Astrocyte (in vitro differentiated cells and primary cell): Measurements from ENCODE around the gene FCER2. TPM values are rescaled to one million over a fixed set of nuclear protein-coding genes. Genes with fewer than 3 reads are reported as not detected.

Source experiments
- DNase-seq: peaks from one replicate; pipeline ENCODE4 v3.0.0-alpha.2; 2010; ENCODE audit warnings: low read depth
- FAIRE-seq: peaks from 2 replicates; lab custom pipeline; 2011; peaks lifted over from hg19 to GRCh38; lab: Jason Lieb, UNC
- H2AFZ ChIP-seq: 2 replicates; pipeline ENCODE4 v1.6.0; 2012; ENCODE audit warnings: low read depth, low read length, inconsistent platforms
- H3K27ac ChIP-seq: 2 replicates; pipeline ENCODE4 v1.5.1; 2011; ENCODE audit warnings: low read depth, low read length, inconsistent platforms
- H3K27me3 ChIP-seq: 2 replicates; pipeline ENCODE4 v1.6.0; 2011; ENCODE audit warnings: low read length, inconsistent platforms; ENCODE audit not compliant: insufficient read depth
- H3K36me3 ChIP-seq: 2 replicates; pipeline ENCODE4 v1.5.1; 2011; ENCODE audit warnings: low read length, inconsistent platforms; ENCODE audit not compliant: insufficient read depth
- H3K4me1 ChIP-seq: 2 replicates; pipeline ENCODE4 v1.5.1; 2011; ENCODE audit warnings: low read length, inconsistent platforms; ENCODE audit not compliant: insufficient read depth
- H3K4me2 ChIP-seq: 2 replicates; pipeline ENCODE4 v1.6.0; 2012; ENCODE audit warnings: low read length, inconsistent platforms
- H3K4me3 ChIP-seq: 2 replicates; pipeline ENCODE4 v1.5.1; 2011; ENCODE audit warnings: low read depth, mild to moderate bottlenecking, low read length, inconsistent platforms; ENCODE audit not compliant: insufficient read depth
- H3K79me2 ChIP-seq: 2 replicates; pipeline ENCODE4 v1.6.0; 2012; ENCODE audit warnings: mild to moderate bottlenecking, low read length, inconsistent platforms; ENCODE audit not compliant: insufficient read depth
- H3K9ac ChIP-seq: 2 replicates; pipeline ENCODE4 v1.6.0; 2012; ENCODE audit warnings: mild to moderate bottlenecking, low read length, inconsistent platforms
- H3K9me3 ChIP-seq: 2 replicates; pipeline ENCODE4 v1.5.1; 2012; ENCODE audit warnings: low read depth, mild to moderate bottlenecking, low read length, inconsistent platforms; ENCODE audit not compliant: insufficient read depth
- H4K20me1 ChIP-seq: 2 replicates; pipeline ENCODE4 v1.6.0; 2012; ENCODE audit warnings: low read length, inconsistent platforms; ENCODE audit not compliant: insufficient read depth
- H3K27ac Mint-ChIP-seq: one replicate; pipeline ENCODE4 v1.8.0; 2021; ENCODE audit warnings: mild to moderate bottlenecking, mixed read lengths; ENCODE audit not compliant: unreplicated experiment
- H3K27me3 Mint-ChIP-seq: one replicate; pipeline ENCODE4 v1.8.0; 2021; ENCODE audit warnings: low read depth, mixed read lengths; ENCODE audit not compliant: unreplicated experiment
- H3K36me3 Mint-ChIP-seq: one replicate; pipeline ENCODE4 v1.8.0; 2021; ENCODE audit warnings: low read depth, mixed read lengths; ENCODE audit not compliant: unreplicated experiment
- H3K4me1 Mint-ChIP-seq: one replicate; pipeline ENCODE4 v1.8.0; 2021; ENCODE audit warnings: low read depth, mixed read lengths; ENCODE audit not compliant: unreplicated experiment
- H3K4me3 Mint-ChIP-seq: one replicate; pipeline ENCODE4 v1.8.0; 2021; ENCODE audit warnings: mild to moderate bottlenecking, moderate library complexity, mixed read lengths; ENCODE audit not compliant: unreplicated experiment
- H3K9me3 Mint-ChIP-seq: one replicate; pipeline ENCODE4 v1.8.0; 2021; ENCODE audit warnings: mild to moderate bottlenecking, mixed read lengths; ENCODE audit not compliant: unreplicated experiment
- CTCF ChIP-seq: IDR thresholded peaks from 2 replicates; pipeline ENCODE4 v1.5.1; 2011; ENCODE audit warnings: low read depth, mild to moderate bottlenecking, inconsistent platforms, low read length, moderate library complexity; ENCODE audit not compliant: insufficient read depth
- EZH2 ChIP-seq: IDR thresholded peaks from 2 replicates; pipeline ENCODE4 v1.6.1; 2012; ENCODE audit warnings: mild to moderate bottlenecking, low read length, inconsistent platforms; ENCODE audit not compliant: insufficient read depth
- total RNA-seq: library from RNA; stranded (reverse); gene quantifications from 2 replicates; pipeline ENCODE4 v1.2.1, GENCODE V29; 2021

FCER2 gene
- total RNA-seq, 1 donor from 2014 or later, result not detected

GRCh38 chr19:7678971-7679751 lies 22.8 kb downstream of the FCER2 start:
- no peaks in the 10 kb centered on the region for H3K9me3 ChIP-seq
- H3K27ac ChIP-seq, result no peak overlapping the region
- Mint-ChIP-seq H3K27ac (no peak overlapping the region), H3K9me3 (no peaks in the 10 kb centered on the region), H3K4me3 (peak overlapping the region; percentile 80), H3K4me1 (no peaks in the 10 kb centered on the region), H3K36me3 (peaks cover 1% of the 10 kb centered on the region), H3K27me3 (peaks cover 35% of the 10 kb centered on the region)
- H3K9ac ChIP-seq, result no peak overlapping the region
- H3K4me3 ChIP-seq, result no peak overlapping the region
- H3K27me3 ChIP-seq, result peaks cover 5% of the 10 kb centered on the region
- TF ChIP-seq EZH2 (no peak), CTCF (no peak)
- no peaks in the 10 kb centered on the region for H3K36me3 ChIP-seq
- no peak overlapping the region for H3K4me2 ChIP-seq
- peaks cover 13% of the 10 kb centered on the region for H3K79me2 ChIP-seq
- DNase-seq, result no peak
- peaks cover 22% of the 10 kb centered on the region for H4K20me1 ChIP-seq
- peaks cover 8% of the 10 kb centered on the region for H3K4me1 ChIP-seq
- H2AFZ ChIP-seq, result no peak overlapping the region
- FAIRE-seq, result no peak

DNA sequence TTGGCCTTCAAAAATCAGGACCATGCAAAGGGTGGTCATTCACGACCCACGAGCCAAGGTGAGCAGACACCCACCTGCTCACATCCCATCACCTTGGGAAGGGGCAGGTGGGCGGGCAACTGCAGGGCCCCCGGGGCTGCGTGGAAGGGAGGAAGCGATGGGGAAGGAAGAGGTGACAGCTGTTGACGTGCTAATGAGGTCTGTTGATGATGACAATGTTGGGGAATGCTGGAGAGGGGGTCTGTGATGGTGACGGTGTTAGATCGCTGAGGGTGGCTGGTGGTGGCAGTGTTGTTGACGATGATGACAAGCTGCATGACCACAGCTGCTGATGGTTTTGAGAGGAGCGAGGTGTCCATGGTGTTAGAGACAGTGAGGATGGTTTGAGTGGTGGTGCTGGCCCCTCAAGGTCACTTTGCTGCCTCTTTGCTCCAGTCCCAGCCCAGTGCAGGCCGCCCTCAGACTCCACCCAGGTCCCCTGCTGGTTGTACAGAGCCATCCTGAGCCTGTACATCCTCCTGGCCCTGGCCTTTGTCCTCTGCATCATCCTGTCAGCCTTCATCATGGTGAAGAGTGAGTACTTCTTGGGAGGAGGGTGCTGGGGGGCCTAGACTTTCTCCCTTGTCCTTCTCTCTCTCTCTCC lies 24.1 kb downstream of the FCER2 start:
- no peak overlapping the region for H3K27ac ChIP-seq
- H3K27me3 Mint-ChIP-seq, result peaks cover 47% of the 10 kb centered on the region
- FAIRE-seq (no peak), DNase-seq (no peak)
- H4K20me1 ChIP-seq, result peaks cover 11% of the 10 kb centered on the region
- TF ChIP-seq EZH2, result no peak
- TF ChIP-seq CTCF, result no peak
- no peaks in the 10 kb centered on the region for H3K36me3 ChIP-seq
- H3K79me2 ChIP-seq, result peaks cover 13% of the 10 kb centered on the region
- H3K4me1 Mint-ChIP-seq, result no peaks in the 10 kb centered on the region
- H3K9me3 Mint-ChIP-seq, result peaks cover 6% of the 10 kb centered on the region
- H3K4me1 ChIP-seq, result peaks cover 8% of the 10 kb centered on the region
- peaks cover 5% of the 10 kb centered on the region for H3K27me3 ChIP-seq
- H3K4me3 Mint-ChIP-seq, result no peak overlapping the region
- no peak overlapping the region for H3K4me2 ChIP-seq
- H3K27ac Mint-ChIP-seq, result no peak overlapping the region
- H3K9ac ChIP-seq, result no peak overlapping the region
- H3K36me3 Mint-ChIP-seq, result peaks cover 1% of the 10 kb centered on the region
- no peak overlapping the region for H3K4me3 ChIP-seq
- no peaks in the 10 kb centered on the region for H3K9me3 ChIP-seq
- H2AFZ ChIP-seq, result no peak overlapping the region
